Measurements from ENCODE around the gene CTNND1.

Gene CTNND1

DNA sequence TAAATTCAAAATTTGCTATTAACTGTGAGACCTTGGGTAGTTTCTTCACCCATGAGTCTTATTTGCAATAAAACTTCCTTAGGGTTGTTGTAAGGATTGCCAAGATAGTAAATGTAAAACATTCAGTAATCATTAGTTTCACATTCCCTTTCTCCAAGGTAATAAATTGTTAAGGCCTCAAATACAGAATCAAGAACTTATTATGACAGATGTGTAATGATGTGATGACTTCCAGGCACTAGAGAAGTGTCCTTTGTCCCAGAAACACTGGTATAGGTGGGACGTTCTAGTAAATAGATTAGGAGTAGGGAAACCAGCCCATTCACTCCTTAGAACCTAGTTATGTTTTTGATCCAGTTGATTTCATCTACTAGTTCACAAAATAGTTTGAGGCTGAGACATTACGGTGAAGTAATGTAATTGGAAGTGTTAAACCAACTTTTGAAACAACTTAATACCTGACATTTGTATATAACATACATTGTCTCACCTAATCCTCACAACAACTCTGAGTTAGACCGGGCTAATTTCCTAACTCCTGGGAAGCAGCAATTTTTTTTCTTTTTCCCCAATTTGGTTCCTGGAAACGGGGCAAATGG, 25.5 kb downstream of the CTNND1 start:
- DNase-seq (ENCODE audit: low spot score) = no peak
- in situ Hi-C loops (cut with MboI; ENCODE audit: low sequenced_read_pairs, unreplicated experiment) = no loop called here
- TF ChIP-seq CTCF (IDR thresholded peaks at IDR 0.05; ENCODE audit: borderline replicate concordance, control extremely low read depth, extremely low read depth, insufficient read depth, missing control alignments) = no peak

DNA sequence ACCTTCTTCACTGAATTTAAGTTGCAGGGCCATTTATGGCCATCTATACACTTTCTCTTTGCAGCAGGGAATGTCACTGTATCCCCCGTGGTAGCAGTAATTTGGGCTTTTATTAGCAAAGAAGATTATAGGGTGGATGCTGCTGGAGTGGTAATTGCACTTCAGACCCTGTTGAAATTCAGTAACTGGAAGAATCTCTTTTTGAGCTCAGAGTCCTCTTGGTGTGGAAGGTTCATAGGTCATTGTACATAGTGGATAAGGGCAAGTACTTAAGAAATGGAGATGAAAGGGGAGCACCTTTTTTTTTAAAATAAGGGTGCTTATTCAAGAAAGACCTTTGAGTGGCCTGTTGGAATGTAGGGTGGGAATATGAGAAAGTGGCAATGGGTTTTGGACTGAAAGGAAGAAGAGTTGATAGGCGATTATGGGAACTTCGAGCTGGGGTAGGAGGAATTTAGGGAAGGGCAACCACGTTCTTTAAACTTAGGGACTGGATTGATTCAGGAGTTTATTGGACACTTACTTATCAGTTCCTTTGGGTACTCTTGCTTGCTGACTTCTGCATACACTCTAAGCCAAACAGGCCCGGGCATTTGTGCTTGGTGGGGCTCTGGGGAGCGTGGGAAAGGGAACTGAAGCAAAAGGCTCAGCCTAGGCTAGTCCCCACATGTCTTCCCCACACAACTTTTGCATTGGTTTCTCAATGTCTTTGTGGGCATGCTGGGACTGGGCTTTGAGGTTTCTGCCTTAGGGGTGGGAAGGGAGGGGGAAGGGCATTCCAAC, 26.5 kb downstream of the CTNND1 start:
- in situ Hi-C loops (cut with MboI; ENCODE audit: low sequenced_read_pairs, unreplicated experiment) = no loop called here
- no peak for TF ChIP-seq CTCF (IDR thresholded peaks at IDR 0.05; ENCODE audit: borderline replicate concordance, control extremely low read depth, extremely low read depth, insufficient read depth, missing control alignments)
- peak; percentile 66 for DNase-seq (ENCODE audit: low spot score)

DNA sequence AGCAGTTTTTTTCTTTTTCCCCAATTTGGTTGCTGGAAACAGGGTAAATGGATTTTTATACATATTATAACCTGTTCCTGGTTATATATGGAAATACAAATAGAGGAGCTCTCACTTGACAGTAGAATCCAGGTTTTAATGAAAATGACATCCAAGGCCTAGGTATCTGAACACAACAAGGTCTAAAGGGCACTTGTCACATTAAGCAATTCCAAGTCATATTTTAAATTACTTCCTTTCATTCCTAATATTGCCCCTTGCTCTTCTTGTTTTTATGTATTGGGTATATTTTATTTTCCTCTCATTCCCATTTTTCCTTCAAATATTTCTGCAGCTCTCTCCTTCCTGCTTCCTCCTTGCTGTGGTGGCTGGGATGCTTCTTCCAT, 27.1 kb downstream of the CTNND1 start:
- in situ Hi-C loops (cut with MboI; ENCODE audit: low sequenced_read_pairs, unreplicated experiment) = no loop called here
- TF ChIP-seq CTCF (IDR thresholded peaks at IDR 0.05; ENCODE audit: borderline replicate concordance, control extremely low read depth, extremely low read depth, insufficient read depth, missing control alignments) = no peak
- DNase-seq (ENCODE audit: low spot score) = no peak

GRCh38 chr11:57791321-57792059, 29.9 kb downstream of the CTNND1 start:
- in situ Hi-C loops (cut with MboI; ENCODE audit: low sequenced_read_pairs, unreplicated experiment) = loop anchor here (10.0 kb wide), 1 partner anchor 47 kb away; the partner anchor contains the start of gene SELENOH
- no peak for DNase-seq (ENCODE audit: low spot score)
- no peak for TF ChIP-seq CTCF (IDR thresholded peaks at IDR 0.05; ENCODE audit: borderline replicate concordance, control extremely low read depth, extremely low read depth, insufficient read depth, missing control alignments)

DNA sequence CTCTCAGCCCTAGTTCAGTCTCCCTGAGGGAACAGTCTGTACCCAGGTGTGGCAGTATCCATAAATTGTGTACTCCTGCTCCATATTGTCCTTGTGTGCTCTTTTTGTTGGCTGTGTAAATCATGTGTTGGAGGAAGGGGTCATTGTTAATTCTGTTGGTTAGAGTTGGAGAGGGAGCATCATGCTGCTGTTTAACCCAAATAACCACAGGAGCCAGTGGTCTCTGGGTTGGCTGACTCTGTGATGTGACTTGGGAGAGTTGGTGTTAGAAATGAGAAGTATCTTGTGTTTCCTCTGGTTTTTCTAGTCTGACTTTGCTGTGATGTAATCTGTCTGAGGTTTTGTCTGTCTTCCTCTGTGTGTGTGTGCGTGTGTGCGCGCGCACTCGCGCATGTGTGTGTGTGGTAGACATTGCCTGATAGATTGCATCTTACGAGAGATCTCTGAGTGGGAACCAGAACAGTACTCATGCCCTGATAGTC, 30.5 kb downstream of the CTNND1 start:
- DNase-seq (ENCODE audit: low spot score) = peak; percentile 86
- no peak for TF ChIP-seq CTCF (IDR thresholded peaks at IDR 0.05; ENCODE audit: borderline replicate concordance, control extremely low read depth, extremely low read depth, insufficient read depth, missing control alignments)
- in situ Hi-C loops (cut with MboI; ENCODE audit: low sequenced_read_pairs, unreplicated experiment) = loop anchor here (10.0 kb wide), 1 partner anchor 47 kb away; the partner anchor contains the start of gene SELENOH

DNA sequence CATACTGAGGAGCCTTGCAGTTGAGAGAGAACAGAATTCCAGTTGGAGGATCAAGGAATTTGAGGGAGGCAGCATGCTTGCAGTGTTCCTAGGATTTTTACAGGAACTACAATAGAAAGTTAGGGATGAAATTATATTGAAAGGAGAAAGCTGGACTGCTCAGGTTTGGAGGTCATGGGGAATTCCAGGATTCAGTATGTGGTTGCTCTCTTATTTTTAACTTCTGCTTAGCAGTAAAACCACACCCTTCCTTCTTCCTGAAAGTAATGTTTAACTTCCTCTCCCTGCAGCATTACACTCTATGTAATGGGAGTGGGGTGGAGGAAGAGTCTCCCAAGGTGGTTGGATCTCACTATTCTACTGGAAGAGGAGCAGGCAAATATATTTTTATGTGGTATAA, 31.3 kb downstream of the CTNND1 start:
- in situ Hi-C loops (cut with MboI; ENCODE audit: low sequenced_read_pairs, unreplicated experiment) = loop anchor here (10.0 kb wide), 1 partner anchor 48 kb away; the partner anchor contains the start of gene SELENOH
- TF ChIP-seq CTCF (IDR thresholded peaks at IDR 0.05; ENCODE audit: borderline replicate concordance, control extremely low read depth, extremely low read depth, insufficient read depth, missing control alignments) = no peak
- DNase-seq (ENCODE audit: low spot score) = no peak

Measured in GM13976 (cell line).